K562 (cell line): ENCODE data around the gene TOM1. TPM values are rescaled to one million over a fixed set of nuclear protein-coding genes. Genes with fewer than 3 reads are reported as not detected.
A peak's percentile ranks its signal among the peaks of the same experiment; 100 is the strongest.

Experiments used
- ATAC-seq: fragments of 200-7000 bp; cut with Tn5 transposase; 3 replicates; pipeline ENCODE4 v1.9.1; 2020; ENCODE audit warnings: moderate library complexity
- BruUV-seq: library from RNA; stranded (reverse); fragments of 400-500 nt; replicated peaks from 2 replicates; lab custom pipeline; 2021; lab: Mats Ljungman, UMichigan
- CTCF ChIA-PET: fragments of 300-600 bp; formaldehyde crosslinking; extraction: SDS; loops from one replicate; lab custom pipeline; 2021; ENCODE audit warnings: low intra/inter-chr PET ratio; lab: Yijun Ruan, JAX
- POLR2A ChIA-PET: fragments of 300-600, 350-650 bp; sonication (Branson Sonifier 250); formaldehyde crosslinking; extraction: SDS; loops from one replicate; lab custom pipeline; 2021; ENCODE audit warnings: antibody characterized with exemption, inconsistent platforms; lab: Yijun Ruan, JAX
- DNase-seq, 4 experiments: peaks; one replicate each; pipeline versions ENCODE4 v3.0.0 to v3.0.0-alpha.2; 2011 to 2018; ENCODE audit warnings: low spot score in 3 of 4, mixed read lengths in 3 of 4; ENCODE audit errors: extremely low read depth in 1 of 4
- FAIRE-seq: peaks from 2 replicates; lab custom pipeline; 2011; peaks lifted over from hg19 to GRCh38; lab: Jason Lieb, UNC
- H2AFZ ChIP-seq: 2 replicates; pipeline ENCODE4 v1.6.0; 2011; ENCODE audit warnings: low read depth, low read length, control low read depth, inconsistent platforms
- H3K27ac ChIP-seq: fragments of 200-600 bp; 3 replicates; pipeline ENCODE4 v1.8.0; 2011; ENCODE audit warnings: low read depth, mild to moderate bottlenecking, control low read depth, inconsistent platforms, low read length, moderate library complexity, mixed read lengths; ENCODE audit errors: extremely low read depth
- H3K27me3 ChIP-seq, 2 experiments: fragments of 300-600 bp in 1 of 2; 2 replicates in 1 of 2; 3 replicates in 1 of 2; pipeline versions ENCODE4 v1.6.0 to v1.8.0; 2011; ENCODE audit warnings: inconsistent platforms in 2 of 2, low read length in 2 of 2, mild to moderate bottlenecking in 1 of 2, mixed read lengths in 1 of 2, moderate library complexity in 1 of 2; ENCODE audit not compliant: control insufficient read depth in 2 of 2, insufficient read depth in 2 of 2
- H3K36me3 ChIP-seq: fragments of 300-600 bp; 3 replicates; pipeline ENCODE4 v1.8.0; 2011; ENCODE audit warnings: mild to moderate bottlenecking, low read length, inconsistent platforms; ENCODE audit not compliant: control insufficient read depth, insufficient read depth
- H3K4me1 ChIP-seq, 2 experiments: fragments of 200-600 bp in 1 of 2; replicated peaks in 1 of 2; 2 replicates in 1 of 2; 3 replicates in 1 of 2; pipeline versions ENCODE4 v1.5.1 to v1.8.0; 2011; ENCODE audit warnings: inconsistent platforms in 2 of 2, low read length in 2 of 2, mild to moderate bottlenecking in 1 of 2, mixed read lengths in 1 of 2, moderate library complexity in 1 of 2; ENCODE audit not compliant: control insufficient read depth in 2 of 2, insufficient read depth in 2 of 2
- H3K4me2 ChIP-seq: 2 replicates; pipeline ENCODE4 v1.6.1; 2011; ENCODE audit warnings: low read length, control low read depth, inconsistent platforms, mixed read lengths; ENCODE audit not compliant: insufficient read depth
- H3K4me3 ChIP-seq: fragments of 200-600 bp; sonication (generic), shearing (Covaris generic); 2 replicates; pipeline ENCODE4 v1.5.1; 2016; ENCODE audit warnings: control low read depth, inconsistent platforms
- H3K79me2 ChIP-seq: fragments of 200-600 bp; 3 replicates; pipeline ENCODE4 v1.8.0; 2011; ENCODE audit warnings: low read length, inconsistent platforms; ENCODE audit not compliant: control insufficient read depth, insufficient read depth
- H3K9ac ChIP-seq, 2 experiments: 2 replicates each; pipeline versions ENCODE4 v1.6.0 to v1.6.1; 2011; ENCODE audit warnings: low read depth in 2 of 2, low read length in 2 of 2, control low read depth in 1 of 2, inconsistent platforms in 1 of 2, mild to moderate bottlenecking in 1 of 2, mixed read lengths in 1 of 2; ENCODE audit not compliant: insufficient read depth in 1 of 2
- H3K9me1 ChIP-seq: one replicate; pipeline ENCODE4 v1.6.0; 2011; ENCODE audit warnings: inconsistent platforms, mild to moderate bottlenecking, low read length, moderate library complexity; ENCODE audit not compliant: control insufficient read depth, insufficient read depth
- H3K9me3 ChIP-seq: replicated peaks from 2 replicates; pipeline ENCODE4 v1.5.1; 2011; ENCODE audit warnings: low read depth, low read length, inconsistent platforms; ENCODE audit not compliant: control insufficient read depth, insufficient read depth
- H4K20me1 ChIP-seq: replicated peaks from 2 replicates; pipeline ENCODE4 v1.6.1; 2011; ENCODE audit warnings: low read length, inconsistent platforms, mixed read lengths; ENCODE audit not compliant: control insufficient read depth, insufficient read depth
- ARNT ChIP-seq, 2 experiments: fragments of 450-650 bp; IDR thresholded peaks; 2 replicates each; pipeline ENCODE4 v1.6.1; 2016; ENCODE audit warnings: mild to moderate bottlenecking in 1 of 2
- BCOR ChIP-seq: fragments of 450-650 bp; IDR thresholded peaks from 2 replicates; pipeline ENCODE4 v1.6.1; 2016
- EGR1 ChIP-seq: fragments of 450-650 bp; conservative IDR thresholded peaks from 2 replicates; pipeline ENCODE4 v1.6.1; 2017; ENCODE audit warnings: mild to moderate bottlenecking
- KDM1A ChIP-seq, 2 experiments: fragments of 450-650 bp; IDR thresholded peaks; 2 replicates each; pipeline ENCODE4 v1.6.1; 2016; ENCODE audit warnings: mild to moderate bottlenecking in 2 of 2
- NCOA2 ChIP-seq, 2 experiments: fragments of 450-650 bp; IDR thresholded peaks; 2 replicates each; pipeline ENCODE4 v1.6.1; 2018; ENCODE audit warnings: mild to moderate bottlenecking in 2 of 2, moderate library complexity in 1 of 2; ENCODE audit not compliant: partially characterized antibody in 2 of 2
- RBM25 ChIP-seq: fragments of 200-400 bp; formaldehyde crosslinking; IDR thresholded peaks from 2 replicates; pipeline ENCODE4 v1.6.1; 2018; ENCODE audit warnings: low read length, low read depth, moderate library complexity; ENCODE audit not compliant: severe bottlenecking
- ZNF668 ChIP-seq: fragments of 250-450 bp; sonication (Bioruptor Pico); IDR thresholded peaks from 2 replicates; pipeline ENCODE4 v1.8.0; 2022; ENCODE audit warnings: mild to moderate bottlenecking, inconsistent platforms
- WGBS: fragments of 100-300 bp; shearing (Covaris generic); methylation state at CpG from one replicate; pipeline ENCODE4 v1.1.6; 2016; ENCODE audit warnings: low coverage, mixed read lengths; ENCODE audit not compliant: insufficient coverage; ENCODE audit errors: missing lambda C conversion rate; 5-methylcytosine and 5-hydroxymethylcytosine counted together
- in situ Hi-C: fragments of 300-500 bp; cut with MboI; formaldehyde crosslinking; loops from 4 replicates; pipeline ENCODE4 v1.15.0; 2018; ENCODE audit warnings: inconsistent platforms, mixed read lengths
- intact Hi-C: fragments of 100-400 bp; cut with micrococcal nuclease; formaldehyde crosslinking; loops from 2 replicates; pipeline ENCODE4 v1.14.2; 2022
- polyA plus RNA-seq, 8 experiments: library from polyadenylated mRNA; depleted of rRNA in 4 of 8; stranded (reverse) in 5 of 8; unstranded in 3 of 8; fragments of >200 nt; fragmentation: Nextera tagmentation in 2 of 8; fragmentation: Illumina TruSeq in 1 of 8; extraction: Ambion mirVana in 2 of 8; extraction: Trizol in 1 of 8; gene quantifications; 2 replicates each; pipeline versions ENCODE4 v1.2.1 to v1.2.3, GENCODE V29; 2011 to 2014; ENCODE audit warnings: inconsistent platforms in 1 of 8, missing spikeins in 1 of 8
- total RNA-seq, 7 experiments: library from RNA; depleted of rRNA in 6 of 7; stranded (reverse); fragments of >200 nt in 6 of 7; fragmentation: Illumina TruSeq in 2 of 7; extraction: Trizol in 2 of 7; gene quantifications; 2 replicates each; pipeline versions ENCODE4 v1.2.1 to v1.2.3, GENCODE V29; 2011 to 2021; ENCODE audit warnings: low replicate concordance in 1 of 7
- TF ChIP-seq, protein P1 (sequence below): sonication (generic); formaldehyde crosslinking; IDR thresholded peaks from 2 replicates; pipeline ENCODE4 v1.8.0; 2022; ENCODE audit warnings: missing genetic modification reagents, mild to moderate bottlenecking, borderline replicate concordance

Gene TOM1
- total and polyA plus RNA-seq, 9 of the 15 experiments (the other 6 are each of a cell fraction or from before 2014, with no cell fraction given): 0.64 to 20.6 (median 12.0) TPM

DNA sequence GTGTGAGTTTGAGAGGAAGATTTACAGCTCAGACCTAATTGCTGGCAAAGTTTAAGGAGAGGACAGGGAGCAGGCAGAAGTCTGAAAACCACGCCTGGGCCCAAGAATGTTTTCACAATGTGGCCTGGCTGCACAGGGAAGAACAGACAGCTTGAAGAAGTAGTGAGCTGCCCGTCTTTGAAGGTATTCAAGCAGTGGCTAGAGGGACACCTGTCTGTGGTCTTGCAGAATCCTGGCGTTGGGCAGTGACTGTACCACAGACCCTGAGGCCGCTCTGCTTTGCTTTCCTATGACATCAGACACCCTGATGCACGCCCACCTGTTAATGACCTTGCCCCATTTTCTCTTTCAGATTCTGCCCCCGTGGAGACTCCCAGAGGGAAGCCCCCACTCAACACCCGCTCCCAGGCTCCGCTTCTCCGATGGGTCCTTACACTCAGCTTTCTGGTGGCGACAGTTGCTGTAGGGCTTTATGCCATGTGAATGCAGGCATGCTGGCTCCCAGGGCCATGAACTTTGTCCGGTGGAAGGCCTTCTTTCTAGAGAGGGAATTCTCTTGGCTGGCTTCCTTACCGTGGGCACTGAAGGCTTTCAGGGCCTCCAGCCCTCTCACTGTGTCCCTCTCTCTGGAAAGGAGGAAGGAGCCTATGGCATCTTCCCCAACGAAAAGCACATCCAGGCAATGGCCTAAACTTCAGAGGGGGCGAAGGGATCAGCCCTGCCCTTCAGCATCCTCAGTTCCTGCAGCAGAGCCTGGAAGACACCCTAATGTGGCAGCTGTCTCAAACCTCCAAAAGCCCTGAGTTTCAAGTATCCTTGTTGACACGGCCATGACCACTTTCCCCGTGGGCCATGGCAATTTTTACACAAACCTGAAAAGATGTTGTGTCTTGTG lies 93.7 kb downstream of the TOM1 start:
- DNase-seq: no peak
- H3K9me1 ChIP-seq: no peaks in the 10 kb centered on the region
- H3K27ac ChIP-seq: peak overlapping the region; percentile 49; the same call in 1 of the 3 replicates
- no peak for ATAC-seq
- FAIRE-seq: no peak
- peaks cover 0 to 9% of the 10 kb centered on the region in 2 experiments; a peak in 3 of 5 replicates for H3K4me1 ChIP-seq
- H3K9me3 ChIP-seq: no peaks in the 10 kb centered on the region
- H3K4me2 ChIP-seq: no peak overlapping the region
- WGBS: 60% methylated on average over 12 of the region's 16 CpGs
- POLR2A ChIA-PET: no interaction called here
- H3K9ac ChIP-seq: peak overlapping the region in 1 of 2 experiments; percentile 77; a peak in 1 of 4 replicates
- no peaks in the 10 kb centered on the region for H4K20me1 ChIP-seq
- H3K79me2 ChIP-seq: no peaks in the 10 kb centered on the region
- peak; percentile 49 for TF ChIP-seq RBM25
- TF ChIP-seq KDM1A (IDR thresholded peaks at IDR 0.05): 0 out of 4 replicates have a peak, but pooled peaks of 1 of the 2 experiments have one; percentile 8
- TF ChIP-seq BCOR: 0 out of 2 replicates have a peak, but pooled peaks have one; percentile 15
- TF ChIP-seq ARNT (IDR thresholded peaks at IDR 0.05): no peak
- peak overlapping the region; percentile 77 for H2AFZ ChIP-seq
- no peak overlapping the region for H3K4me3 ChIP-seq
- intact Hi-C loops (no loop called here), in situ Hi-C loops (no loop called here)
- BruUV-seq: no TSS peak
- no peaks in the 10 kb centered on the region for H3K27me3 ChIP-seq
- no peaks in the 10 kb centered on the region for H3K36me3 ChIP-seq
- CTCF ChIA-PET: no interaction called here

DNA sequence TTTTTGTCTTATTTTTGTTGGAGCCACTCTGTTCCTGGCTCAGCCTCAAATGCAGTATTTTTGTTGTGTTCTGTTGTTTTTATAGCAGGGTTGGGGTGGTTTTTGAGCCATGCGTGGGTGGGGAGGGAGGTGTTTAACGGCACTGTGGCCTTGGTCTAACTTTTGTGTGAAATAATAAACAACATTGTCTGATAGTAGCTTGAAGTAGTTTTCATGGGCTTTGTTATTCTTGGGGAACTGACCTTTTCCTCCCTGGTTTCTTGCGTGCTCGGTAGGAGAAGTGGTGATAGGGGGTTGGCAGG lies 94.3 kb downstream of the TOM1 start:
- POLR2A ChIA-PET: no interaction called here
- intact Hi-C loops (no loop called here), in situ Hi-C loops (no loop called here)
- Histone ChIP-seq H2AFZ (peak overlapping the region; percentile 77), H3K9me3 (no peaks in the 10 kb centered on the region), H4K20me1 (no peaks in the 10 kb centered on the region), H3K4me3 (no peak overlapping the region), H3K36me3 (no peaks in the 10 kb centered on the region), H3K27ac (peak overlapping the region; percentile 49; the same call in 2 of the 3 replicates), H3K9me1 (no peaks in the 10 kb centered on the region), H3K27me3 (no peaks in the 10 kb centered on the region), H3K4me1 (peaks cover 3 to 12% of the 10 kb centered on the region in 2 experiments; a peak in 4 of 5 replicates), H3K4me2 (no peak overlapping the region), H3K9ac (no peak overlapping the region), H3K79me2 (0 out of 3 replicates have a peak, but pooled peaks cover under 1% of the 10 kb centered on the region)
- CTCF ChIA-PET: no interaction called here
- TF ChIP-seq EGR1: peak; percentile 84
- TF ChIP-seq, protein P1, sequence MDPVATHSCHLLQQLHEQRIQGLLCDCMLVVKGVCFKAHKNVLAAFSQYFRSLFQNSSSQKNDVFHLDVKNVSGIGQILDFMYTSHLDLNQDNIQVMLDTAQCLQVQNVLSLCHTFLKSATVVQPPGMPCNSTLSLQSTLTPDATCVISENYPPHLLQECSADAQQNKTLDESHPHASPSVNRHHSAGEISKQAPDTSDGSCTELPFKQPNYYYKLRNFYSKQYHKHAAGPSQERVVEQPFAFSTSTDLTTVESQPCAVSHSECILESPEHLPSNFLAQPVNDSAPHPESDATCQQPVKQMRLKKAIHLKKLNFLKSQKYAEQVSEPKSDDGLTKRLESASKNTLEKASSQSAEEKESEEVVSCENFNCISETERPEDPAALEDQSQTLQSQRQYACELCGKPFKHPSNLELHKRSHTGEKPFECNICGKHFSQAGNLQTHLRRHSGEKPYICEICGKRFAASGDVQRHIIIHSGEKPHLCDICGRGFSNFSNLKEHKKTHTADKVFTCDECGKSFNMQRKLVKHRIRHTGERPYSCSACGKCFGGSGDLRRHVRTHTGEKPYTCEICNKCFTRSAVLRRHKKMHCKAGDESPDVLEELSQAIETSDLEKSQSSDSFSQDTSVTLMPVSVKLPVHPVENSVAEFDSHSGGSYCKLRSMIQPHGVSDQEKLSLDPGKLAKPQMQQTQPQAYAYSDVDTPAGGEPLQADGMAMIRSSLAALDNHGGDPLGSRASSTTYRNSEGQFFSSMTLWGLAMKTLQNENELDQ (CRISPR knock-in tag): no peak
- no peak for TF ChIP-seq NCOA2 (IDR thresholded peaks at IDR 0.05; ENCODE audit: partially characterized antibody in 2 of 2)
- TF ChIP-seq ZNF668: no peak
- ATAC-seq (no peak), FAIRE-seq (no peak), DNase-seq (no peak)
- WGBS: 26% methylated on average over 3 of the region's 4 CpGs
- BruUV-seq: no TSS peak
